RWPE1 (cell line): ENCODE results near the gene NGEF.
"Not testable (repeated sequence)": the region's sequence is repeated elsewhere in the genome, so short reads cannot be mapped to it uniquely, and the experiment has no call there.

Experiments used
- CTCF ChIA-PET: fragments of 350-600 bp; sonication (Branson Sonifier 250); formaldehyde crosslinking; extraction: SDS; loops from one replicate; lab custom pipeline; 2021; lab: Yijun Ruan, JAX
- POLR2A ChIA-PET: fragments of 400-600 bp; formaldehyde crosslinking; extraction: SDS; loops from one replicate; lab custom pipeline; 2020; ENCODE audit warnings: antibody characterized with exemption; ENCODE audit not compliant: low non-redundant PET; lab: Yijun Ruan, JAX
- DNase-seq: peaks from one replicate; pipeline ENCODE4 v3.0.0; 2012; ENCODE audit warnings: low spot score
- H3K27ac ChIP-seq: fragments of 450-650 bp; 2 replicates; pipeline ENCODE4 v1.5.1; 2017
- TF ChIP-seq, protein P1 (sequence below): fragments of 450-650 bp; conservative IDR thresholded peaks from 2 replicates; pipeline ENCODE4 v1.5.1; 2017; ENCODE audit warnings: low read depth, mild to moderate bottlenecking

The NGEF gene

DNA sequence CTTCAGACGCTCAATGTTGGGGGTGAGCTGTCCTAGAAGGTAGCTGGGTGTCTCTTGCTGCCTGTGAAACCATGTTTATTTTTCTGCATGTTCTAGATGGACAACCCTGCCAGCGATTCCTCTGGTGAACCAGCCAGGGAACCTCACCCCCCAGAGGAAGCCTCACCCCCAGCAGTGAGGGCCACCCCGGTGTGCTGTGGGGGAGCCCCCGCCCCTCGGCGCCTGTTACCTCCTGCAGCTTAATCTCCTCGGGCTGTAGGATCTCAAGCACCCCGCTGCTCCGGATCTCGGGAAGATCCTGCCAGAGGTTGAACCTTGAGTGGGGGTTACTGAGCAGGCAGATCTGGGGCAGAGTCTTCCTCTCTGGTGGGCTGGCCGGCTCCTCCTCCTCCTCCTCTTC lies 93.0 kb downstream of the NGEF start:
- ChIA-PET CTCF (interaction anchor here (0.6 kb wide), 1 partner anchor 147 kb away, joined by 4 read pairs; no protein-coding TSS in a partner anchor), POLR2A (no interaction called here)
- DNase-seq: no peak
- H3K27ac ChIP-seq: no peak overlapping the region
- TF ChIP-seq, protein P1, sequence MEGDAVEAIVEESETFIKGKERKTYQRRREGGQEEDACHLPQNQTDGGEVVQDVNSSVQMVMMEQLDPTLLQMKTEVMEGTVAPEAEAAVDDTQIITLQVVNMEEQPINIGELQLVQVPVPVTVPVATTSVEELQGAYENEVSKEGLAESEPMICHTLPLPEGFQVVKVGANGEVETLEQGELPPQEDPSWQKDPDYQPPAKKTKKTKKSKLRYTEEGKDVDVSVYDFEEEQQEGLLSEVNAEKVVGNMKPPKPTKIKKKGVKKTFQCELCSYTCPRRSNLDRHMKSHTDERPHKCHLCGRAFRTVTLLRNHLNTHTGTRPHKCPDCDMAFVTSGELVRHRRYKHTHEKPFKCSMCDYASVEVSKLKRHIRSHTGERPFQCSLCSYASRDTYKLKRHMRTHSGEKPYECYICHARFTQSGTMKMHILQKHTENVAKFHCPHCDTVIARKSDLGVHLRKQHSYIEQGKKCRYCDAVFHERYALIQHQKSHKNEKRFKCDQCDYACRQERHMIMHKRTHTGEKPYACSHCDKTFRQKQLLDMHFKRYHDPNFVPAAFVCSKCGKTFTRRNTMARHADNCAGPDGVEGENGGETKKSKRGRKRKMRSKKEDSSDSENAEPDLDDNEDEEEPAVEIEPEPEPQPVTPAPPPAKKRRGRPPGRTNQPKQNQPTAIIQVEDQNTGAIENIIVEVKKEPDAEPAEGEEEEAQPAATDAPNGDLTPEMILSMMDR: no peak

DNA sequence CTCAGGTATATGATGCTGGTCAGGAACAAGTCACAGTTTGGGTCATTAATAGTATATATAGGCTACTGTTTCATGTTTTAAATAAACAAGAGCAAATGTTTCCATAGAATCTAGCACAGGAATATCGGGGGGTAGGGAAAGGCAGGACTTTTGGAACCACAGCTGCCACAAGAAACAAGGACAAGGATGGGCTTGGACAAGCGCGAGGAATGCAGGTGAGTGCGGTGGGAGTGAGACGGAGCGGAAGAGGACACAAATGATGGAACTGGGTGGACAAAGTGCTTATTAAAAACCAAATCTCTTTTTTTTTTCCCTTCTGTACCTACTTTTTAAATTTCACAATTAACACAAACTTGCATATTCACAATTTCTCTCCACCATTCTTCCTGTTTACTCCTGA lies 93.9 kb downstream of the NGEF start:
- TF ChIP-seq, protein P1: no peak
- POLR2A ChIA-PET: no interaction called here
- H3K27ac ChIP-seq: no peak overlapping the region
- no peak for DNase-seq
- CTCF ChIA-PET: no interaction called here

DNA sequence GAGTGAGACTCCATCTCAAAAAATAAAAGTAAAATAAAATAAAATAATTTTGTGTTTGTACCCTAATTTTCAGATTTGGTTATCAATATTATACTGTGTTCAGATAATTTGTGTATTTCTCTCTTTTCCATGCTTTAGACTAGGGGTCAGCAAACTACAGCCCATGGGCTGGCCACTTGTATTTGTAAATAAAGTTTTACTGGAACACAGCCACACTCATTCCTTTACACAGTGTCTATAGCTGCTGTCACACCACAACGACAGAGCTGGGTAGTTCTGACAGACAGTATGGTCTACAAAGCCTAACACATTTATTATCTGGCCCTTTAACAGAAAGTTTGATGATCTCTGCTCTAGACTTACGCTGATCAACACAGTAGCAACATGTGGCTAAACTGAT lies 99.2 kb downstream of the NGEF start:
- H3K27ac ChIP-seq: no peak overlapping the region
- ChIA-PET POLR2A (no interaction called here), CTCF (interaction anchor here (1.0 kb wide), 1 partner anchor 9 kb away, joined by 4 read pairs; no protein-coding TSS in a partner anchor)
- TF ChIP-seq, protein P1: no peak
- DNase-seq: no peak

DNA sequence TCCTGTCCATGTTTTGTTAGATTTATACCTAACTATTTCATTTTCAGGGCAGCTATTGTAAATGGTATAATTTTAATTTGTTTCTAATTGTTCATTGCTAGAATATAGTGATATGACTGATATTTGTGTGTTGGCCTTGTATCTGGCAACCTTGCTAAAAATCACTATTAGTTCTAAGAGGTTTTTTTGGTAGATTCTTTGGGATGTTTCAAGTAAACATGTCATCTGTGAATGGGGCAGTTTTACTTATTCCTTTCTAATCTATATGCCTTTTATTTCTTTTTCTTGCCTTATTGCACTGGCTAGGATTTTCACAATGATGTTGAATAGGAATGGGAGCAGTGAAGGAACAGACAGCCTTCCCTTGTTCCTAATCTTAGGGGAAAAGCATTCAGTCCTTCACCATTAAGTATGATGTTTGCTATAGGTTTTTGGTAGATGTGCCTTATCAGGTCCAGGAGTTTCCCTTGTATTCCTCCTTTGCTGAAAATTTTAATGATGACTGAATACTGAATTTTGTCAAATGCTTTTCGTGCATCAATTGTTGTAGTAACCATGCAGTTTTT lies 101.3 kb downstream of the NGEF start:
- DNase-seq: no peak
- H3K27ac ChIP-seq: no peak overlapping the region
- CTCF ChIA-PET: no interaction called here
- POLR2A ChIA-PET: no interaction called here
- TF ChIP-seq, protein P1: no peak

DNA sequence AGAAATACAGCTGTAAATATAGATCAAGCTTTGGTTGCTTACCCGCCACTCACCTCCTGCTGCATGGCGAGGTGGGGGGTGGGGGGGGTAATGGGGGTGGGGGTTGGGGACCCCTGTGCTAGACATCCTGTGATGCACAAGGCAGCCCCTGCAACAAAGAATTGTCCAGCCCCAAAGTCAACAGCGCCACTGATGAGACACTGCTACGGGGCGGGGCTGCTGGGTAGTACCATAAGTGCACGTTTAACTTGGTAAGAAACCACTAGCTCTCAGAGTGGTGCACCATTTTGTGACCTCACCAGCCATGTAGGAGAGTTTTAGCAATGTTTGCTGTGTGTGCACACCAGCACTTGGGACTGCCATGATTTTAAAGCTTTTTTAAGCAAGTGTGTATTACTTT lies 102.7 kb downstream of the NGEF start:
- ChIA-PET POLR2A (no interaction called here), CTCF (no interaction called here)
- no peak overlapping the region for H3K27ac ChIP-seq
- DNase-seq: no peak
- TF ChIP-seq, protein P1: no peak

DNA sequence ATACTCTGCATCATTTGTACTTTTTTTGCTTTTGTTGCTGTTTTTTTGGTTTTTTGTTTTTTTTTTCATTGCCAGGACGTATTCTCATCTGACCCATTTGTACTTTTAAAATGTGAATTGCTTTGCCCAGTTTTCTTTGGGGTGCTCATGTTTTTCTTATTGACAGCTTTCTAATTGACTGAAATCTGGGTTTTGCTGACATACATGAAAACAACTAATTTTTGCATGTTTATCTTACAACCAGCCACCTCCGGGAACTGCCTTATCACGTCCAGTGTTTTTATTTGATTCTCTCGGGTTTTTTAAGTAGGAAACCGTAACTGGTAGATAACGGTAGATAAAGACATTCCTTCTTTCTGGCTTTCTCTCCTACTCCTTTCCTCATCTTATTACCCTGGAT lies 104.4 kb downstream of the NGEF start:
- no peak for DNase-seq
- CTCF ChIA-PET: no interaction called here
- TF ChIP-seq, protein P1: no peak
- no peak overlapping the region for H3K27ac ChIP-seq
- POLR2A ChIA-PET: no interaction called here

GRCh38 chr2:232907718-232908085 lies 105.4 kb downstream of the NGEF start:
- H3K27ac ChIP-seq: not testable (repeated sequence)

GRCh38 chr2:232906867-232907717 lies 106.0 kb downstream of the NGEF start:
- DNase-seq, H3K27ac ChIP-seq, POLR2A ChIA-PET, CTCF ChIA-PET: not testable (repeated sequence)

More at GRCh38 chr2:232907718-232908085, 105.4 kb downstream of the NGEF start:
- DNase-seq, POLR2A ChIA-PET, CTCF ChIA-PET: not testable (repeated sequence)
